Breast epithelium (tissue), 3 donors: Measurements from ENCODE around the gene PANK2.

Experiments used
- POLR2A ChIP-seq: fragments of 450-650 bp; IDR thresholded peaks from one replicate; pipeline ENCODE4 v1.6.1; 2016; ENCODE audit warnings: antibody characterized with exemption, mild to moderate bottlenecking, moderate library complexity
- TF ChIP-seq, protein P1 (sequence below), 3 donors: fragments of 450-650 bp; IDR thresholded peaks; one replicate each; pipeline ENCODE4 v1.5.1; 2016 to 2017; ENCODE audit warnings: antibody characterized with exemption in 3 of 3, mild to moderate bottlenecking in 3 of 3, moderate library complexity in 3 of 3

DNA sequence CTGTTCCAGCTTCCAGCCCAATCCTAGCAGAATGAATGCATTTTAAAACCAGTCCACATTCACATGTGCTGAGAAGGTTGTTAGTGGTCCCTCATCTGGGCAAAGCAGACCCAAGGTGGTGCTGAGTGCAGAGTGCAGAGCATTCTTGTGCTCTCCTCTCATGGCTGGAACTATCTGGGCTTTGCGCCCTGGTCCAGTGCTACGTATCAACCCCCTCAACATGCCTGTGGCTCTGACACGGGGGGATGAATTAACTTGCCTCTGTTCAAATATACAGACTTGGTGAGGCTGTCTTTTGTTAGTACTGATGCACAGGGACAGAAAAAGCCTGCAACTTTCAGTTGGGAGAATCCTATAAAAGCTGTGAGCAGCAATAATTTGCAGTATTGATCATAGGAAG, 42.5 kb downstream of the PANK2 start:
- no peak for TF ChIP-seq POLR2A
- TF ChIP-seq, protein P1, sequence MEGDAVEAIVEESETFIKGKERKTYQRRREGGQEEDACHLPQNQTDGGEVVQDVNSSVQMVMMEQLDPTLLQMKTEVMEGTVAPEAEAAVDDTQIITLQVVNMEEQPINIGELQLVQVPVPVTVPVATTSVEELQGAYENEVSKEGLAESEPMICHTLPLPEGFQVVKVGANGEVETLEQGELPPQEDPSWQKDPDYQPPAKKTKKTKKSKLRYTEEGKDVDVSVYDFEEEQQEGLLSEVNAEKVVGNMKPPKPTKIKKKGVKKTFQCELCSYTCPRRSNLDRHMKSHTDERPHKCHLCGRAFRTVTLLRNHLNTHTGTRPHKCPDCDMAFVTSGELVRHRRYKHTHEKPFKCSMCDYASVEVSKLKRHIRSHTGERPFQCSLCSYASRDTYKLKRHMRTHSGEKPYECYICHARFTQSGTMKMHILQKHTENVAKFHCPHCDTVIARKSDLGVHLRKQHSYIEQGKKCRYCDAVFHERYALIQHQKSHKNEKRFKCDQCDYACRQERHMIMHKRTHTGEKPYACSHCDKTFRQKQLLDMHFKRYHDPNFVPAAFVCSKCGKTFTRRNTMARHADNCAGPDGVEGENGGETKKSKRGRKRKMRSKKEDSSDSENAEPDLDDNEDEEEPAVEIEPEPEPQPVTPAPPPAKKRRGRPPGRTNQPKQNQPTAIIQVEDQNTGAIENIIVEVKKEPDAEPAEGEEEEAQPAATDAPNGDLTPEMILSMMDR (IDR thresholded peaks at IDR 0.05), result no peak
